Measurements from ENCODE around the gene LCOR.
A peak's percentile ranks its signal among the peaks of the same experiment; 100 is the strongest.

Gene LCOR

DNA sequence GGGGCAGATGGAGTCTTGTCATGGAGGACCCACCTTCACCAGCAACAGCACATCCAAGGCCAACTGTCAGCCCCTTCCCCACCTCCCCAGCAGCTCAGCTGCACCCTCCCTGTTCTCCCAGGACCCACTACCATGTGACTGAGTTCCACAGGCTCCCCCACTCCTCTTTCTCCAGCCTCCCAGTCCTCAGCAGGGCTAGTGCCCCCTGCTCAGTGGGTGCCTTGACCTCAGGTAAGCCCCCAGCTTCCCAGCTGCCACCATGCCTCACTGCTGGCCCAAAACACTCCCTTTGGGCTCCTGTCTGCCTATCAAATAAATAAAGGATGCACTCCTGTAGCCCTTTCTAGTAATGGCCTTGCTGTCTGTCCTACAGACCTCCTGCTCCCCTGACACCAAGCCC lies 179.3 kb downstream of the LCOR start:
- DNase-seq (ENCODE audit: low read depth in 3 of 3), result no peak

DNA sequence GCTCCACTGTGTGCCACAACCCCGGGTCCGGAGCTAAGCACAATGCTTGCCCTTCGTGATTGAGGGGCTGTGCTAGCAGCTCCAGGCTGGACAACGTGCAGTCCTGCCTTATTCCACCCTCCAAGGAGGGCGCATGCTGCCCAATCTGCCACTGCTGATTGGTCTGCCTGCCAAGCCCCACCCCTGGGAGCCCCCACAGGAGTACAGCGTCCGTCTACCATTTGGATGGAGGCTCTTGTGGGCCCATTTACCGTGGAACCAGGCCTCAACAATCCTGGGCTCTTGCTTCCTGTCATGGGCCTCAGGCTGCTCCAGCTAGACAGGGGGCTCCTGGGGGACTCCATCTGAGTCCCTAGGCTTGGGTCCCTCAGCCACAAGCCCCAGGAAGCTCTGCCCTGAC lies 180.4 kb downstream of the LCOR start:
- no peak for DNase-seq (ENCODE audit: low read depth in 3 of 3)

DNA sequence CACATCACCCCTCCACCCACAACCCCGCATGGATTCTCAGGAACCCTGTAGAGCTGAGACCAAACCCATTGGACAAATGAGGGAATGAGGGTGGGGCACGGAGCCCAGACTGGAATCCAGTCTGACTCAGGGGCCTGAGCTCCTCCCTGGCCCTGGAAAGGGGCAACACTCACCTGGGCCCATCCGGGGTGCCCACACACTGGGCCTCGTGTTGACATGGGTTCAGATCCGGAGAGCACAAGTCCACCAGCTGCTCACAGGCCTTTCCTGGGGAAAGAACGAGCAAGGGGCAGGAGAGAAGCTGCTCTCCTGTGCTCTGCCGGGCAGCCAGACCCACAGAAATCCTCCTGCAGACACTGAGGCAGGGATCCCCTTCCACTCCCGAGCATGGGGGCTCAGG lies 181.5 kb downstream of the LCOR start:
- DNase-seq (ENCODE audit: low read depth in 3 of 3), result no peak

DNA sequence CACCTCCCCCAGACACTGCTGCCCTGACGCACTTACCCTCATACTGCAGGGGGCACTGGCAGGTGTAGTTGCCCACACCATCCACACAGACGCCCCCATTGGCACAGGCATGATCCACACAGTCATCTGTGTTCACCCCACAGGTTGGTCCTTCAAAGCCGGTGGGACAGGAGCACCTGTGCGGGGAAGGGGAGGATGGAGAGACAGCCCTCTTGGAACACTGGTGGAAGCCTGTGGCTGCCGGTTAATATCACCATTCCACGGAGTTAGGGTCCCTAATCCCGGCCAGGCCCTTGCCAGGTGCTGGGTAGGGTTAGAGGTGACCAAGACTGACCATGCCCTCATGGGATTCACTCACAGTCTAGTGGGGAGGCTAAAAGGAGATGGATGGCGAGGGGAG lies 181.9 kb downstream of the LCOR start:
- DNase-seq (ENCODE audit: low read depth in 3 of 3), result no peak

DNA sequence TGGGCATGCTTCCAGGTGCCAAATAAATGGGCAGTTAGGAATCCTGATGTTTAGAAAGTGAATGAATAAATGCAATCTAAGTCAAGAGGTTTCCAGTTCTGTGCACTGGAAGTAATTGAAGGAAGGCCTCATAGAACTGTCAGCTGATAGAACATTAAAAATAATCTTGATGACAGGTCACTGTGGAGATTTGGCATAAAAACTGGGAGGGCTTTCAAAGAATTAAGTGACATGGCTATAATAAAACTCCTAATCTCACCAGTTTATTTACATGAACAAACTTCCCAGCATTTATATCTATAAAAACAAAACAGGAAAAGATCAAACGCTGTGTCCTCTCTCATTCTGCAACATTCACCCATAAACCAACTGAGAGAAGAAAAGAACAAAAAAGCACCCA lies 183.1 kb downstream of the LCOR start:
- no peak for DNase-seq (ENCODE audit: low read depth in 3 of 3)

DNA sequence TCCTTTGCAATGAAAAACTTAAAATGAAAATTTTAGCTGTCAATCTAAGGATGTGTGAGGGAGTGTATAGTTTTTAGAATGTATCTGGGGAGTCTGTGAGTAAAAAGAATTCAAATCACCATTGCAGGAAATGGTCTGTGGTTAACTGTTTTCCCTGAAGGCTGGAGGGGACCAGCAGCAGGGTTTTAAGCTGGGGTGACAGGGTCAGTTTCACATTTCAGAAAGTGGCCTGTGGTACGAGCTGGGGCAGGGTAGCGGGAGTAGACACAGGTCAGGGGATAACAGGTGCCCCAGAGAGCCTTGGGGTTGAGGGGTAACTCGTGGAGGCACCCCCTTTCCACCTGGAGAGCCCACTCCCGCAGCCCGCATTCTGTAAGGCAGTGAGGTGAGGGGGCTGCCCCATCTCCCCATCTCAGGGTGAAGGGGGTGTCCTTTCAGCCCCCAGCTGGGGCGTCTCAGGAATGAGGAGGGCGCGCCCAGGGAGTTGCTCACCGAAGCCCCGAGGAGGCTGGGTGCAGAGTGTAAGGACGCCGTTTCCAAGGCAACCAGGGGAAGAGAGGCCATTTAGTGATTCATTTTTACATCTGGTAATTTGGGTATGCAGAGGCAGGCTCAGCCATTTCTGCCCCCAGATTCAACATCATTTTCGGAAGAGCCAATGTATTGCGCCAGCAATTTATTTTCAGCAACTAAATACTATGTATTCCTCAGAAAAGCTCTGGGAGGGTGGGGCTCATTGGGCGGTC lies 184.8 kb downstream of the LCOR start:
- DNase-seq (ENCODE audit: low read depth in 3 of 3), result peak in 2 of 3 donors; percentile 7 to 26

DNA sequence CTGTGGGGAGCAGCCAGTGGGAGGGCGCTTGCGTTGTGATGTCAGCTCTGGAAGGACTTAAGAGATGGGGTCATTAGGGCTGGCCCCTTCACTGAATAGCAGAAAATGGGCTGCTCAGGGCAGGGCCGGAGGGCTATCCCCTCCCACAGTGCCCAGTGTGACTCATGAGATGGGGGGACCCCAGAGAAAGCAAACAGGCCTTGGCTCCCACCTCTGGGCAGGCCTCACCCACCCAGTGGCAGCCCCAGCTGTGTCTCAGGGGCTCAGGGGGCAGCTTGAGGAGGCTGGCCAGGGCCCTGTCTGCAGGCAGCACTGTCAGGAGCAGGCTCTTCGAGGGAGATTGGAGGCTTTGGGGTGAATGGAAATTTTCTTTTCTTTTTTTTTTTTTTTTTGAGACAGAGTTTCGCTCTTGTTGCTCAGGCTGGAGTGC lies 185.4 kb downstream of the LCOR start:
- DNase-seq (ENCODE audit: low read depth in 3 of 3), result no peak

DNA sequence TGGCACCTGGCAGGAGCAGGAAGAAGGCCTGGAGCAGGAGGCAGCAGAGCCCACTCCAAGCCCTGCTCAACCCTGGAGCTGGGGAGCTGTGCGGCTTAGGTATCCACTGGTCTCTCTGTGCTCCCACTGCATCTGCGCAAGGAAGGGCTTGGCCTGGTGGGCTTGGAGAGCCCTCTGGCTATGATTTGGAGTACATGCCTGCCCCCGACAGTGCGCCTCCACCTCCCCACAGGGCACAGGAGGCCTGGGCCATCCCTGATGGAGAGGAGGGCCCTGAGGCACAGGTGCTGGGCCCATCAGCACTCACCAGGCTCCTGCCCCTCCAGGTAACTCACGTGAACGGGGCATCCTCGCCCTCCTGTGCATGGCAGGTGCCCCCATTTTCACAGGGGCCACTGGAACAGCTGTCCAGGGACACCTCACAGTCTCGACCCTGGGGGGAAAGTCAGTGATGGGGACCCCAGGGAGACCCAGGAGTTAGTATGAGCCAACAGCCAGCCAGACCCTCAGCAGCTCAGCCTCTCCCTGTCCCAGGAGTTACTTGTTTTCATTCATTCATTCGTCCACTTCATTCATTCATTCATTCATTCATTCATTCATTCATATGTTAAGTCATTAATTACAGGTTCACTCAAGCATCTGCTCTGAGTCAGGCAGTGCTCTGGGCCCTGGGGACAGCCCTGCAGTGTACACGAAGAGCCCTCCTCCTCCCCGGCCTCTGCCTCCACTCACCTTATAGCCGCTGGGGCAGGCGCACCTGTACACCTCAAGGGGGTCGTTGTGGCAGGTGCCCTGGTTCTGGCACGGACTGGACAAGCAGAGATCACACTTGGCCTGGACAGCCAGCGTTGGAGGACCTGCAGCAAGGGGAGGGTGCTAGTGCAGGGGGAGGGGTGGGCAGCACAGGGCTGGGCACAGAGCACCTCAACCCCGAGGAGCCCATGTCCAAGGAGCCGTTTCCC lies 186.4 kb downstream of the LCOR start:
- DNase-seq (ENCODE audit: low read depth in 3 of 3), result no peak

DNA sequence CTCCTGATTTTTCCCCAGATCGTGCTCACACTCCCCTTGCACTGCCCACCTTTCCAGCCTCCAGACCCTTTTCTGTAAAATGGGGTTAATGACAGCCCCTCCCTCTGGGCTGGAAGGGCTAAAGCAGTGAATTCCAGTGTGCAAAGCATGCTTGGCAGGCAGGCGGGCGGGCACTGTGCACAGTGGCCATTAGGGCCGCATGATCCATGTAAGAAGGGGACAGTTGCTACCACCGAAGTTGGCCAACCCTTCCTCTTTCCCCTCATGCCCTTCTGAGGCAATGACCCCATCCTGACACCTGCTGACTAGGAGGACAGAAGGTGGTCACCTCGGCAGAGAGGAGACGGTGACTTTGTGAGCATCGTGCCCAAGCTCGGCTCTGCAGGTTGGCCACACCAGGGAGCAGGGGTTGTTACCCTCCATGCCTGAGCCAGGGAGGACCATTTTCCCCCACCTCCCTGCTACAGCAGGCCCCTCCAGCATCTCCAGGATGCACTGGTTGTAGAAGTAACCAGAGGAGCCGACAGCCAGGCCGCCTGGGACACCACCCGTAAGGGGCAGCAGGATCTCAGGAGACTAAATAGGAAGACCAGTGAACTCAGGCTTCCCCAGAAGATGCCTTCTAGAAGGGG lies 187.2 kb downstream of the LCOR start:
- no peak for DNase-seq (ENCODE audit: low read depth in 3 of 3)

DNA sequence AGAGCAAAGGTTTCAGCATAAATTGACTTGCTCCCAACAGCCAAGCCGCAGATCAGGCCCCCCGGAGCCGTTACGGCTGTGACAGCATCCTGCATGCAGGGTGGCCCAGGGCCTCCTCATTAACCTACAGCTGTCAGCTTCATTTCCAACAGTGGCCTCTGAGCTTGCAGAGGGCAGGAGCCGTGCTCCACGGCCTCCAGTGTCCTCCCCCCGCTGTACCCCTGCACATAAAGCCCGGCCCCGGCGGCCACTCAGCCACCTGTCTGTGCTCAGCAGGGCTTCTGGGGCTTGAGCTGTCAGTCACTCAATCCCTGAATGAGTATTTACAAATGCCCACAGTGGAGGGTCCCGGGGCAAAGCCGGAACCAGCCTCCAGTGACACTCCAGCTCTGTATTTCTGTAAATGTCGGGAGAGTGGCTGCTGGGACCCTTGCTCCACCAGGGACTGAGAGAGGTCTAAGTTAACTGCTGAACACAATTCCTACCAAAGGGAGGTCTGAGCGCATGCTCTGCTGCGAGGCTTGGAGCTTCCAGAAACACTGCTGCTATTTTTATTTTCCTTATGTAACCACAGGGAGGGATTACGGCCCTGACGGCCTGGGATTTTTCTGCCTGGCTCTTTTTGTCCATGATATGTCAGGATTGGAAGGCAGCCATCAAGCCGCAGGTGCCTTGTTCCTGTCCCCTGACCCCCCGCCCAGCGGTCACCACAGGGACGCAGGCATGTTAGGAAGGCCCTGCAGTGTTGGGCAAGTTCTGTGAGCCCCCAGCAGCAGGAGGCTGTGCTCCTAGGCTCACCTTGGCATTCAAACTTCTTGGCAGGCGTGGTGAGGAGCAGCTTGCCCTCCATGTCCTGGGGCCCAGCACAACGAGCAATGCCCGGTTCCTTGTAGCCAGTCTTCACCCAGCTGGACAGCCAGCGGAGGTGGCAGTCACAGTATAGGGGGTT lies 188.6 kb downstream of the LCOR start:
- no peak for DNase-seq (ENCODE audit: low read depth in 3 of 3)

DNA sequence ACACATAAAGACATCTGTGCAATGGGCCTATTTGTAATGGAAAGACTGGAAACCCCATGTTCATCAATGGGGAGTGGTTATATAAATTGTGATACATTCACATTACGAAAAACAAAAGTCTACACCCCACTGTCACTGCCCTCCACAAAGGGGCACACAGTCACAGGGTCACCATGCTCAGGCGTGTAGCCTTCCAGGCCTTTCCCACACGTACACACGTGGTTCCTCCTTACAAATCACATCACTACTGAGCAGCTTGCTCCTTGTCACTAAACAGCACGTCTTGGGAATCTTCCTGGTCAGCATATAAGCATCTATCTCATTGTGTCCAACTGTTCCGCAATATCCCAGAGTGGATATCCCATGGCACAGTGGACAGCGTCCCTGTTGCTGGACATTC lies 190.5 kb downstream of the LCOR start:
- no peak for DNase-seq (ENCODE audit: low read depth in 3 of 3)

DNA sequence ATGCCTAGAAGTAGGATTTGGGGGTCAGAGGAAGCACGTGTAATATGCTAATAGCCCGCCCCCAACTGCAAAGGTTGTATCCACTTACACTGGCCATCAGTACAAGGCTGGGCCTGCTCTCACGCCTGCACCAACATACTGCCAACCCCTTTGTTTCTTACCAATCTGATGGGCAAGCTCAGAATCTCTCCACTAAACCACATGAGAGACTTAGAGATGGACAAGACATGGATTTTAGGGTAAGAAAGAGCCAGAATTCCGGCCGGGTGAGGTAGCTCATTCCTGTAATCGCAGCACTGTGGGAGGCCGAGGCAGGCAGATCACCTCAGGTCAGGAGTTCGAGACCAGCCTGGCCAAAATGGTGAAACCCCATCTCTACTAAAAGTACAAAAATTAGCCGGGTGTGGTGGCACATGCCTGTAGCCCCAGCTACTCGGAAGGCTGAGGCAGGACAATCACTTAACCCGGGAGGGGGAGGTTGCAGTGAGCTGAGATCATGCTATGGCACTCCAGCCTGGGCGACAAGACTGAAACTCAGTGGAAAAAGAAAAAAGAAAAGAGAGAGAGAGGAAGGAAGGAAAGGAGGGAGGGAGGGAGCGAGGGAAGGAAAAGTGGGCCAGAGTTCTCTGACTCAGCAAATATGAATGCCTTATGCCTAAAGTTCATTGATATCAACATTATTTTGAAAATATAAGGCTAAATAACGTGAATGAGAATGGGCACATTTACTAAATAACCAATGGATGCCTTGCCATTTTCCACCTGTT lies 191.5 kb downstream of the LCOR start:
- no peak for DNase-seq (ENCODE audit: low read depth in 3 of 3)

DNA sequence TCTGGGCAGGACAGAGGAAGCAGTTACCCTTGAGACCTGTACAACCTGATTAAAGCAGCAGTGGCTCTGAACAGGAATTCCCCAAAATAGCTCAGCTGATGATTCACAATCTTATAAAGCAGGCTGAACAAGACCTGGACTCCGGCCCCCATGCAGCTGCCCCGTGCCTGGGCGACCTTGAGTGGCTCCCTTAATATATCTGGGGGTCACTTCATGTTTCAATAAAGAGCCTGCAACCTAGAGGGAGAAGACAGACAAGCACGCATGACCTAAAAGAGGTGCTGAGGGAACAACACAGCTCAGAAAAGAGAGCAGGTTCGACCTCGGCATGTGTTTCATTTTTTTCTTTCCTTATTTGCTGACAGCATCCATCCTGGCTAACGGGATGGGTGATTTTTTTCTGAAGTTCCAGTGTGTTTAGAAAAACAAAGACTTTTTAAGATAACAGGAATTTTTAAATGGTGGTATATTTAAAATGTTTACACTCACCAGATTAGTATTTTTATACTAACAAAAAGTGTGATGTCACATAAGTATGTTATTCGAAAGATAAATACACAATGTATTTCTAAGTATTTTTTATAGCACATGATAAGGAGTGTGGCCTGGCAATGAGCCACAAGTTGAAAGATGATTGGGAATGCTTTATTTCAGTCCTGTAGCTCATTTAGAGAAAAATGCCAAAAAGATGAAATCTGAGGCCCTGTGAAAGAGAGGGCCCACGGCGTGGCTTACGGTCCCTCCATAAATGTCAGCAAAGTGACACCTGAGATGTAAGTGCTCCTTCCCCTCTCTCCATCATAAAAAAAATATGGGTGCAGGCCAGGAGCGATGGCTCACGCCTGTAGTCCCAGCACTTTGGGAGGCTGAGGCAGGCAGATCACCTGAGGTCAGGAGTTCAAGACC lies 192.3 kb downstream of the LCOR start:
- no peak for DNase-seq (ENCODE audit: low read depth in 3 of 3)

DNA sequence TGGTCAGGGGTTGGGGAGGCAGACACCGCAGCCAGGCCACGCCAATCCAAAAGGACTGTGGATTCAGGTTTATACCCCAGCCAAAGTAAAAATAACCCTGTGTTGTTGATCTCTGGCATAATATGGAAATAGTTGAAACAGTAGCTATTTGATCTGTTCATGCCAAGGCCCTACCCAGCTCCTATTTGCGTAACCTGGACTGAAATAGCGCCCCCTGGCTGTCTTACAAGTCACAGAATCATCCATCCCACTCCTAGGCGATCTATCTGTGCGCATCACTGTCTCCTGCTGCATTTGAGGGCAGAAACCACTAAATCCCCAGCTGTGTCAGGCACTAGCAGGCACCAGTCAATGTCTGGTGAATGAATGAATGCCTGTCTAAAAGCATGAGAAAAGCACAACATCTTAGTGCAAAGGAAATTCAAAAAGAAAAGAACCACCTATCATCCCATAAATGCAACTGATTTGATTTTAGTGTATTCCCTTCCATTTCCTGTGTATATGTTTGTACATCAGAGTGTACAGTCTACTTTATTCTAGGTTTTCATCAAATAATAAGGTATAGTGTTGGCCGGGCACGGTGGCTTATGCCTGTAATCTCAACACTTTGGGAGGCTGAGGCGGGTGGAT lies 193.6 kb downstream of the LCOR start:
- DNase-seq (ENCODE audit: low read depth in 3 of 3), result peak; percentile 22 to 49 (median 38)

DNA sequence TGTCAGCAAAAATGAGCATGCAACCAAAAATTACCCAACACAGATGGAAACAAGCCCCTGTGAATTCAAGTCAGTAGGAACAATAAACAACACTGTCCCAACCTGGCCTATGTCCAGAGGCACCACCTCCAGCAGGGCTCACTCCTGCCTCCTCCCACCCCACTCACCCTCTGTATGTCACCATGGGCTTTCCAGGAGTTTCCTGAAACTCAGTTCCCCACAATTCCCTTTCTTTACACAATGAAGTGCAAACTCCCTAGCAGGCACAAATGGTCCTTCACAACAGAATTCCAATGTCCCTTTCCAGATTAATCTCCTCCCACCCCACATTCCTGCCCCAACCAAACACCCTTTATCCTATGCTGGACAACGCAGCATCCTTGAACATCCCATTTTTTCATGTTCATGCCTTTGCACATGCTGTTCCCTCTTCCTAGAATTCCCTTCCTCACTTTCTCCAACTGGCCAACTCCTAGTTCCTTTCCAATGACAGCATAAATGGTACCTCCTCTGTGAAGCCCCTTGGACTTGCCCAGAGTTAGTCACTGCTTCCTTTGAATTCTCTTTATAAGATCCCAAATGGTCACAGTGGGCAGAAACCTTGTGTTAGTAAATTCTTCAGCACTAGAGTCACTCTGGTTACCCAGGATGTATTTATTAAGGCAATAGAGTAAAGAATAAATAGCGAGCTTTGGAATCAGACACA lies 196.2 kb downstream of the LCOR start:
- DNase-seq (ENCODE audit: low read depth in 3 of 3), result no peak

DNA sequence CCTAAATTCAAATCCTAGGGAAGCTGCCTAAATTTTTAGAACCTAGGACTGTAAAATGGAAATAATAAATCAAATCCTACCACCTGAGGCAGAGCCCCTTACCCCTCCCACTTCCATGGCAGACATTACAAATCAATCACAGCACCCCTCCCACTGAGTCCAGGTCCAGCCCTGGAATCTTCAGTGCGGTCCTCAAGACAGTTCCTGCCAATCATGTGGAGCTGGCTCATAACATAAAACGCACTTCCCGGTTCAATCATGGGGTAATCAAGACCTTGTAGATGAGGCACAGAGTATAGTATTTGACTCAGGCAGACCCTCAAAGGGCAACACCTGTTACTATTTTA lies 196.7 kb downstream of the LCOR start:
- no peak for DNase-seq (ENCODE audit: low read depth in 3 of 3)

DNA sequence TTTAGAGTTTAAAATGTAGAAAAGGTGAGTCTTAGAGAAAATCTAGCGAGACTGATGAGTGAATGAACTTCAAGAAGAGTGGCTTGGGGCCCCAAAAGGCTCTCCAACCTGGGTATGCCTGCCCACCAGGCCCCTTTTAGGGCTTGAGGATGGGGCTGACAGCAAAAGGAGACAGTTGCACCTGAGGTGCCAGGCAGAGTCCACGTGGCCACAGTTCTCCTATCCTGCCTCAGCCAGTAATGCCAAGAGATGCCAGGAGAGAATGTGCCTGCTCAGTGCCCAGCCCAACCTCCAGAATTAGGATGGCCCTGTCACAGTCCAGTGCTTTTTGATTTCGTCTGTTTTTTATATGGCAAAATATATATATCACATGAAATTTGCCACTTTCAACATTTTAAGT lies 197.2 kb downstream of the LCOR start:
- DNase-seq (ENCODE audit: low read depth in 3 of 3), result no peak

DNA sequence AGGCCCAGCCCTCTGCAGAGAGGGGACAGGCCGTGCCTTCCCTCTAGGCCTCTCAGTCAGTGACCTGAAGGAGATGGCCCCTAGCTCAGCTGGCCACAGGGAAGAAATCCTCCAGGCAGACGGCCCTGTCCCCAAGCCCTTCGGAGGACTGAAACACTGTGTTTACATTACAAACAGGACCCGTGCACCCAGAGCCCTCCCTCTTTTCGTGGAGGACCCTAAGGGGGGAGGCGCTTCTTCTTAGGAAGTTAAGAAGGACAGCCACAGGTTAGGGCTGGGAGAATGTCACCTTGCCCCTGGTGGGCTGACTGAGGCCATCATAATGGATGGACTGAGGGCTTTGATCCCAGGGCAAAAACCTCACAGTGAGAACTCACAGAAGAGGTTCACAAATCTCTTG lies 198.8 kb downstream of the LCOR start:
- DNase-seq (ENCODE audit: low read depth in 3 of 3), result no peak

DNA sequence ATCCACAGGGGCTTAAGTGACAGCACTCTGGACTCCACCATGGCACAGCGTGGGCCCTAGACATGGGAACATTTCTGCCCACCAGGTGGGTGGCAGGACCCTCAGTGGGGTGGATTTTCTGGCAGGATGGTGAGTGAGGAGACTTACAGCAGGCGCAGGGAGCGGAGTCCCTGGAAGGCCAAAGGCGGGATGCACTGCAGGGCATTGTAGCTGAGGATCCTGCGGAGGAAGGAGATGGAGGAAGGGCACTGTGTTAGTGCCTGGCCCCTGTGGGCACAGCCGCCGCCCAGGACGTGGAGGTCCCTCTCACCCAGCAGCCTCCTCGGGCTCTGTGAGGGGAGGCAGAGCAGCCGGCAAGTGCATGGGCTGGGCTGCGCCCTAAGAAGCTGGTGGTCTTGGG lies 199.4 kb downstream of the LCOR start:
- DNase-seq (ENCODE audit: low read depth in 3 of 3), result no peak
